ENCODE measurements around the gene SLC22A3.

The SLC22A3 gene

DNA sequence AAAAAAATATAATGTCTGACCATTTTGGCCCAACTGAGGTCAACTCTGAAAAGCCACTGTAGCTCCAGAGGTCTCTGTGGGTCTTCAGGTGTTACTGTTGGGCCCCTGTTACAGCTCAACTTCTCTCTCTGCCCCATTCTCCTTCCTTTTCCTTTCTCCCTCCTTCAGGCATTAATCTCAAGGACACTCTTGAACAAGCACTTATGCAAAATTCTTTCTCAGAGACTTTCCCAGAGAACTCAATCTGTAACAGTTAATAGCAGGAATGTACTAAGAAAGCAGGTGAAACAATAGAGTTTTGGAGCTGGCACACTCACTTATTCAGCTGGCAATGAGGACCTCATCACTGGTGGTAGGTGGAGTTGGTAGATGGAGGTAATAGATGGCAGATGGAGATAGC is 31.9 kb upstream of the SLC22A3 start:
- Histone ChIP-seq H3K9ac (ENCODE audit: low read depth, low read length) (no peak overlapping the region), H3K27me3 (ENCODE audit: control insufficient read depth, insufficient read depth, low read length) (no peaks in the 10 kb centered on the region), H3K27ac (ENCODE audit: low read depth, low read length) (no peak overlapping the region), H3K4me1 (ENCODE audit: control insufficient read depth, insufficient read depth, low read length) (no peaks in the 10 kb centered on the region), H3K36me3 (ENCODE audit: control insufficient read depth, insufficient read depth, low read length) (no peaks in the 10 kb centered on the region), H3K4me3 (ENCODE audit: low read depth, low read length) (no peak overlapping the region), H3K9me3 (ENCODE audit: control insufficient read depth, insufficient read depth, low read length) (peaks cover 13% of the 10 kb centered on the region)

DNA sequence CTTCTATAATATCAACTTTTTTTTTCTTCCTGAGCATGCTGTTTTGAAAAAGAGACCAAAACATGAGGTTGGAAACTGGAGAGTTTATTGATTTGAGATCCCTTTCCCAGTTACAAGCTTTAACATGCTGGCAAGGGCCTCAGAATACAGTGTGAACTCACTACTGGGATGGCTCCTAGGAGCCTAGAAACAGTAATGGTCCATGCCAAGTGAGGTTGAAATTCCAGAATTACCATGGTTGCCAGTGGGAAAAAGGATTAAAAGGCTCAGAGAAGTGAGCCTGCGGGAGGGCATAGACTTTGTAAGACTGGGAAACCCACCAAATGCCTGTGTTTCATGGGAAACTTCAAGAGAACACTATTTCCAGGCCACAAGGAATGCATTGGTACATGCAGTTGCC is 28.9 kb upstream of the SLC22A3 start:
- Histone ChIP-seq H3K36me3 (ENCODE audit: control insufficient read depth, insufficient read depth, low read length) (no peaks in the 10 kb centered on the region), H3K9me3 (ENCODE audit: control insufficient read depth, insufficient read depth, low read length) (no peaks in the 10 kb centered on the region), H3K4me3 (ENCODE audit: low read depth, low read length) (no peak overlapping the region), H3K9ac (ENCODE audit: low read depth, low read length) (no peak overlapping the region), H3K27me3 (ENCODE audit: control insufficient read depth, insufficient read depth, low read length) (no peaks in the 10 kb centered on the region), H3K4me1 (ENCODE audit: control insufficient read depth, insufficient read depth, low read length) (no peaks in the 10 kb centered on the region), H3K27ac (ENCODE audit: low read depth, low read length) (no peak overlapping the region)

DNA sequence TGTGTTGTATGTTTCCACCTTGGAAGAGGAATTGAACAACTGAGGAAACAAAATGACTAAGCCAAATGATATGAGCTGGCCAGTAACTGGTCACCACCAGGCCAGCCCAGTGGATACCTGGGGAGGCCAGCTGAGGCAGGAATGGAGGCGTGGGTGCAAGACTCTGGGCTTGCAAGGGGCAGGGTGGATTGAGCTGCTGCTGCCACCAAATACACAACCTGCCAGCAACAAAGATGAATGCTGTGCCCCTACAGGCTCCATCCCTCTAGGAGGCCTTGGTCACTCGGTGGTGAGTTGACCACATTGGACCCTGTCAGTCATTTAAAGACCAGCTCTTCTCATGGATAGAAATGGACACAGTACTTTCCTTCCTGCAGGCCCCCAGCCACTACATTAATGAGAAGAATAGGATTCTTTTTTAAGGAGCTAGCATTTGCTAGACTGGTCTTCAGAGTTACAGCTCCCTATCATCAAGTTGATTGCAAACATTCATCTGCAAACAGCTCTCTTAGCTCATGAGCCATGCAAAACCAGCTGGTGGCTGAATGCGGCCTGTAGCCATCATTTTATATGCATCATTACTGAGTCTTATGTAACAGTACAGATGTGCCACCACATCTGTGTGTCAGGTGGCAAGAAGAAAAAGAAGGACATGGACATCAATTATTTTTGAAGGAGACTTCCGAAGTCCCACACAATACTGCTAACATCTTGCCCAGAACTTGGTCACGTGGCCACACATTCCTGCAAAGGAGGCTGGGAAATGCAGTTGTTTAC is 26.3 kb upstream of the SLC22A3 start:
- Histone ChIP-seq H3K9ac (ENCODE audit: low read depth, low read length) (no peak overlapping the region), H3K9me3 (ENCODE audit: control insufficient read depth, insufficient read depth, low read length) (no peaks in the 10 kb centered on the region), H3K27ac (ENCODE audit: low read depth, low read length) (no peak overlapping the region), H3K27me3 (ENCODE audit: control insufficient read depth, insufficient read depth, low read length) (no peaks in the 10 kb centered on the region), H3K4me3 (ENCODE audit: low read depth, low read length) (no peak overlapping the region), H3K4me1 (ENCODE audit: control insufficient read depth, insufficient read depth, low read length) (no peaks in the 10 kb centered on the region), H3K36me3 (ENCODE audit: control insufficient read depth, insufficient read depth, low read length) (no peaks in the 10 kb centered on the region)

DNA sequence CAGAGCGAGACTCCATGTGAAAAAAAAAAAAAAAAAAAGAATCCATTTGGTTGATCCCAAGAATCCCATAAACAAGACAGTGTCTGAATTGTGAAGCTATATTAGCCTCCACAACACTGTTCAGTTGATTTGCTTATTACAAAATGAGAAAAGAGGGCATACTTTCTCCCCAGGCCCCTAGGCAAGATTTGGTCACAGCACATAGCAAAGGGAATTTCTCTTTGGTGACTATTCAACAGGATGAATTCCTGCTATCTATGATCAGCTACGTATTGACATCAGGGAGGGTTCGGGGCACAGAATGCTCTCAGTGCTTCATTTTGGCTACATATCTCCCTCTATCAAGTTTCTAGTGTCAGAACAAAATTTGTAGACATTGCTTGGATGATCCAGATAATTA is 20.2 kb upstream of the SLC22A3 start:
- Histone ChIP-seq H3K27ac (ENCODE audit: low read depth, low read length) (no peak overlapping the region), H3K9ac (ENCODE audit: low read depth, low read length) (no peak overlapping the region), H3K4me1 (ENCODE audit: control insufficient read depth, insufficient read depth, low read length) (no peaks in the 10 kb centered on the region)

DNA sequence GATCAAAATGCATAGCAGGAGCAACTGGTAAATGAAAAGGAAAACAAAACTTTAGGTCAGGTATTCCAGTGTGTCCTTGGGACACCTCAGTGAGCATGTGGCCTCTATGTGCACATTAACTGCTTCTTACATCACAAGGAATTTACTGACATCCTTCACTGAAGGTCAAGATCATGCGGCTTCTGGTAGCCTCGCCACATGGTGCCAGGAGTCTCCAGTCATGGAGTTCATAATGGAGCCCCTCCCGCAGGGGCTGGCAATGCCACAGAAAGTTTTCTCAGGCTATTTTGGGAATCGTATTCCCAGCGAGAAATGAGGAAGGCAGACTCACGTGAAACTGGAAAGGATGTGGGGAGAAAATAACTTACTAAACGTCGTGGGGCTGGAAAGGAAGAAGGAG is 19.7 kb upstream of the SLC22A3 start:
- Histone ChIP-seq H3K27ac (ENCODE audit: low read depth, low read length) (no peak overlapping the region), H3K36me3 (ENCODE audit: control insufficient read depth, insufficient read depth, low read length) (no peaks in the 10 kb centered on the region), H3K27me3 (ENCODE audit: control insufficient read depth, insufficient read depth, low read length) (no peaks in the 10 kb centered on the region), H3K9ac (ENCODE audit: low read depth, low read length) (no peak overlapping the region), H3K9me3 (ENCODE audit: control insufficient read depth, insufficient read depth, low read length) (no peaks in the 10 kb centered on the region), H3K4me3 (ENCODE audit: low read depth, low read length) (no peak overlapping the region), H3K4me1 (ENCODE audit: control insufficient read depth, insufficient read depth, low read length) (no peaks in the 10 kb centered on the region)

More for the DNA sequence above, 20.2 kb upstream of the SLC22A3 start:
- no peaks in the 10 kb centered on the region for H3K27me3 ChIP-seq (ENCODE audit: control insufficient read depth, insufficient read depth, low read length)
- H3K9me3 ChIP-seq (ENCODE audit: control insufficient read depth, insufficient read depth, low read length), result no peaks in the 10 kb centered on the region
- no peak overlapping the region for H3K4me3 ChIP-seq (ENCODE audit: low read depth, low read length)
- no peaks in the 10 kb centered on the region for H3K36me3 ChIP-seq (ENCODE audit: control insufficient read depth, insufficient read depth, low read length)

DNA sequence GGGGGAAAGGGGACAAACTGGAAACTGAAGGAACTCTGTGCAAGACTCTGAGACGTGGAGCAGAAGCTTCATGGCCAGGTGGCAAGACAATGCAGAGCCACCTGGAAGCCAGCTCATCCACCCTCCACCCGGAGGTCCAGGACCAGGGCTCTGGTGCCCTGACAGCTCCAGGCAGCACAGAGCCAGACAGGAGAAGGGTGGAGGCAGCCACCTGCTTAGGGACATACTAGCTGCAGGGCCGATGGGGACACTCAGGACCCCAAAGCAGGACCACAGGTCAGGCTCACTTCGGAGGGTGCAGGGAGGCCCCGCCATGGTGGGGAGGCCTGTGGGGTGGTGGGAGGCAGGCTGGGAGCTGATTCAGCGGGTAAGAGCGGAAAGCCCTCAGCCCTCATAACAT is 19.0 kb upstream of the SLC22A3 start:
- Histone ChIP-seq H3K27me3 (ENCODE audit: control insufficient read depth, insufficient read depth, low read length) (no peaks in the 10 kb centered on the region), H3K9ac (ENCODE audit: low read depth, low read length) (no peak overlapping the region), H3K9me3 (ENCODE audit: control insufficient read depth, insufficient read depth, low read length) (no peaks in the 10 kb centered on the region), H3K27ac (ENCODE audit: low read depth, low read length) (no peak overlapping the region), H3K4me3 (ENCODE audit: low read depth, low read length) (no peak overlapping the region), H3K4me1 (ENCODE audit: control insufficient read depth, insufficient read depth, low read length) (no peaks in the 10 kb centered on the region), H3K36me3 (ENCODE audit: control insufficient read depth, insufficient read depth, low read length) (no peaks in the 10 kb centered on the region)

DNA sequence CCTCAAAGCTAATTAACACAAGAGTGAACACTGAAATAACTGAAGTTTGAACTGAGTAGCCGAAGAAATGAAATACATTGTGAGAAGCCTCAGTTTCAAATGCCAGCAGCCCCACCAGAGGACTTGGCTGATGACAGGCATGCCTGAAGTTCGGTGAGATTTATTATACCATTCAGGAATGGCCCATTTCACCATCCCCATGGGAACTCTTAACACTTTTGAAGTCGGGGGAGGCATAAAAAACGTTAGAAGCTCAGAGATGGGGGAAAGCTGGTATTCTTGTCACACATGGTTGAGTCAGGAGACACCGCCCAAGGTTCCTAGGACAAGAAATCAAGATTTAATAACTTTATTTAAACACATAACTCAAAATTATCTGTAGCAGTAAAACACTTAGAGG is 17.6 kb upstream of the SLC22A3 start:
- Histone ChIP-seq H3K27me3 (ENCODE audit: control insufficient read depth, insufficient read depth, low read length) (no peaks in the 10 kb centered on the region), H3K4me1 (ENCODE audit: control insufficient read depth, insufficient read depth, low read length) (no peaks in the 10 kb centered on the region), H3K36me3 (ENCODE audit: control insufficient read depth, insufficient read depth, low read length) (no peaks in the 10 kb centered on the region), H3K4me3 (ENCODE audit: low read depth, low read length) (no peak overlapping the region), H3K9me3 (ENCODE audit: control insufficient read depth, insufficient read depth, low read length) (no peaks in the 10 kb centered on the region), H3K27ac (ENCODE audit: low read depth, low read length) (no peak overlapping the region), H3K9ac (ENCODE audit: low read depth, low read length) (no peak overlapping the region)

DNA sequence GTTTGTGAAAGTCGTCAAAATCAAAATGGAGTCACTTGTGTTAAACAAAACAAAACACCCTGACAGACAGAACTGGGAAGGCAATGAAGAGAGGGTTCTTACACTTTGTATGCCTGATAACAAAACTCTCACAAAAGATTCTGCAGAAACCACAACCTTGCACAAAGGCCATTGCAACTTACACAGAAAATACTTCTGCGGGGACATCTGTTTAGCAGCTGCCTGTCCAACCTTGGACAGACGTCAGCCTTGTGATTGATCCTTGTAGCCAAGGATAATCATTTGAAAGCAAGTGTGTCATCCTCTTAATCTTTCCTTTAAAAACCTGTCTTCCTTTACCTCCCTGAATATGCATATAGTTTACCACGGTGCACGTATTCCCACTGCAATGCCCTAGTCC is 17.0 kb upstream of the SLC22A3 start:
- H3K36me3 ChIP-seq (ENCODE audit: control insufficient read depth, insufficient read depth, low read length), result no peaks in the 10 kb centered on the region
- H3K9me3 ChIP-seq (ENCODE audit: control insufficient read depth, insufficient read depth, low read length), result no peaks in the 10 kb centered on the region
- no peak overlapping the region for H3K27ac ChIP-seq (ENCODE audit: low read depth, low read length)
- H3K4me3 ChIP-seq (ENCODE audit: low read depth, low read length), result no peak overlapping the region
- H3K4me1 ChIP-seq (ENCODE audit: control insufficient read depth, insufficient read depth, low read length), result no peaks in the 10 kb centered on the region
- no peaks in the 10 kb centered on the region for H3K27me3 ChIP-seq (ENCODE audit: control insufficient read depth, insufficient read depth, low read length)
- no peak overlapping the region for H3K9ac ChIP-seq (ENCODE audit: low read depth, low read length)

DNA sequence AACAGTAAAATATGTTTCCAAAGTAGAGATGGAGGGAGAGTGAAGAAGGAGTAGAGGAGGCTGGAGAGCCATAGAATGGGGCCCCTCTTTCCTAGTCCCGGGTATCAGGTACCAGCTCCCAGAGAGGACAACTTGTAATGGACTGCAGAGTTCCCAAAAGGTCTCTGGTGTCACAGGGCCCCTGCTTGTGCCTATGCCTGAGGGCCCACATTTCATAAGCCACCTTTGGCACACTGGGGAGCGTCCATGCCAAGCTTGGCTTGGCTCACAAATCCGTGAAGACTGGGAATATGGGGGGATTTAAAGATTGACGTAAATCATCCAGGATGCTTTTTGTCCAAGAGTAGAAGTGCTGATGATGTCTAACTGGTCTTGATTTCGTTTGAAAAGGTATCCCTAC is 16.4 kb upstream of the SLC22A3 start:
- H3K27me3 ChIP-seq (ENCODE audit: control insufficient read depth, insufficient read depth, low read length), result no peaks in the 10 kb centered on the region
- H3K36me3 ChIP-seq (ENCODE audit: control insufficient read depth, insufficient read depth, low read length), result no peaks in the 10 kb centered on the region

DNA sequence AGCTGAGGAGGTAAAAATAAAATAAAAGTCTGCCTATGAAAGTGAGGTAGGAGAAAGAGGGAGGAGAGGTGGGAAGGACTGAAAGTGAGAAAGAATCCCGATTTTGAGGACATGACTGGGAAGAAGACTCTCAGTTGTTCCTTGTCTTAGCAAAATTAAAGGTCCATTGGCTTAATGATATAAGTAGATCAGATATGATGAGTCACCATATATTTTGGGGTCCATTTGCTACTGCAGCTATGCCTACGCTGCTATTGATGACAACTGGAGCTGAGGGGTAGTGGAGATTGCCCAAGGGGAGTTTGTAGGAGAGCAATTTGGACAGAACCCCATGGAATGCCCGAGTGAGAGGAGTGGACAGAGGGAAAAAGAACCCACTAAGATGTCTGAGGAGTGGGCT is 15.1 kb upstream of the SLC22A3 start:
- Histone ChIP-seq H3K9ac (ENCODE audit: low read depth, low read length) (no peak overlapping the region), H3K27me3 (ENCODE audit: control insufficient read depth, insufficient read depth, low read length) (no peaks in the 10 kb centered on the region), H3K4me3 (ENCODE audit: low read depth, low read length) (no peak overlapping the region), H3K4me1 (ENCODE audit: control insufficient read depth, insufficient read depth, low read length) (no peaks in the 10 kb centered on the region), H3K9me3 (ENCODE audit: control insufficient read depth, insufficient read depth, low read length) (no peaks in the 10 kb centered on the region), H3K27ac (ENCODE audit: low read depth, low read length) (no peak overlapping the region), H3K36me3 (ENCODE audit: control insufficient read depth, insufficient read depth, low read length) (no peaks in the 10 kb centered on the region)

More for the DNA sequence above, 16.4 kb upstream of the SLC22A3 start:
- no peak overlapping the region for H3K9ac ChIP-seq (ENCODE audit: low read depth, low read length)
- no peak overlapping the region for H3K4me3 ChIP-seq (ENCODE audit: low read depth, low read length)
- no peaks in the 10 kb centered on the region for H3K9me3 ChIP-seq (ENCODE audit: control insufficient read depth, insufficient read depth, low read length)
- no peak overlapping the region for H3K27ac ChIP-seq (ENCODE audit: low read depth, low read length)
- H3K4me1 ChIP-seq (ENCODE audit: control insufficient read depth, insufficient read depth, low read length), result no peaks in the 10 kb centered on the region

DNA sequence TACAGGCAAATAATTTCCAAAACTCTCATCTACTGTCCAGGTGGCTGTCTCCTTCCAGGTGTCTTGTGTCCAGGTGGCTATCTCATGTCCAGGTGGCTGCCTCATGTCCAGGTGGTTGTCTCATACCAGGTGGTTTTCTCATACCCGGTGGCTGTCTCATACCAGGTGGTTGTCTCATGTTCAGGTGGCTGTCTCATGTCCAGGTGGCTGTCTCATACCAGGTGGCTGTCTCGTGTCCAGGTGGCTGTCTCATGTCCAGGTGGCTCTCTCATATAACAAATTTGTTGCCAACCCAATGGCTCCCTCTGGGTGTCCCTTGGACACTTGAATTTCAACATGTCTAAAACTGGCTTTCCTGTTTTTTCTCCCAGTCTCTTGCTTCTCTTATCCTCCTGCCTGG is 14.3 kb upstream of the SLC22A3 start:
- Histone ChIP-seq H3K4me1 (ENCODE audit: control insufficient read depth, insufficient read depth, low read length) (no peaks in the 10 kb centered on the region), H3K27ac (ENCODE audit: low read depth, low read length) (no peak overlapping the region), H3K27me3 (ENCODE audit: control insufficient read depth, insufficient read depth, low read length) (no peaks in the 10 kb centered on the region), H3K9me3 (ENCODE audit: control insufficient read depth, insufficient read depth, low read length) (no peaks in the 10 kb centered on the region), H3K36me3 (ENCODE audit: control insufficient read depth, insufficient read depth, low read length) (no peaks in the 10 kb centered on the region), H3K9ac (ENCODE audit: low read depth, low read length) (no peak overlapping the region), H3K4me3 (ENCODE audit: low read depth, low read length) (no peak overlapping the region)

All from HUES48 (cell line).